HL-60 (cell line): Measurements from ENCODE around the gene APOBEC3B.

Source experiments
- DNase-seq, 2 experiments: peaks; one replicate each; pipeline ENCODE4 v3.0.0-alpha.2; 2010 to 2020; ENCODE audit warnings: low read depth in 1 of 2, low spot score in 1 of 2
- H3K27ac ChIP-seq: fragments of 250-450 bp; sonication (Bioruptor Pico); replicated peaks from 2 replicates; pipeline ENCODE4 v1.5.1; 2020; ENCODE audit warnings: mild to moderate bottlenecking, moderate library complexity
- H3K27me3 ChIP-seq: fragments of 250-450 bp; sonication (Bioruptor Pico); 2 replicates; pipeline ENCODE4 v1.5.1; 2021; ENCODE audit warnings: mild to moderate bottlenecking, moderate library complexity; ENCODE audit not compliant: insufficient read depth, poor library complexity, severe bottlenecking
- H3K4me3 ChIP-seq: replicated peaks from 2 replicates; pipeline ENCODE4 v1.5.1; 2011; ENCODE audit warnings: mild to moderate bottlenecking, control low read depth, low read length; ENCODE audit not compliant: insufficient read depth
- GABPA ChIP-seq: IDR thresholded peaks from 2 replicates; pipeline ENCODE4 v1.6.1; 2012; ENCODE audit warnings: low read depth
- POLR2AphosphoS5 ChIP-seq: IDR thresholded peaks from 2 replicates; pipeline ENCODE4 v1.6.1; 2012; ENCODE audit warnings: low read depth
- SPI1 ChIP-seq: IDR thresholded peaks from 2 replicates; pipeline ENCODE4 v1.6.1; 2012; ENCODE audit warnings: low read depth, mild to moderate bottlenecking, borderline replicate concordance
- TF ChIP-seq, protein P1 (sequence below): IDR thresholded peaks from one replicate; pipeline ENCODE4 v1.5.1; 2011; ENCODE audit warnings: low read length, control low read depth, inconsistent platforms; ENCODE audit not compliant: insufficient read depth
- TF ChIP-seq, protein P2 (sequence below): IDR thresholded peaks from 2 replicates; pipeline ENCODE4 v1.6.1; 2012; ENCODE audit warnings: low read depth; ENCODE audit not compliant: insufficient replicate concordance

APOBEC3B gene

DNA sequence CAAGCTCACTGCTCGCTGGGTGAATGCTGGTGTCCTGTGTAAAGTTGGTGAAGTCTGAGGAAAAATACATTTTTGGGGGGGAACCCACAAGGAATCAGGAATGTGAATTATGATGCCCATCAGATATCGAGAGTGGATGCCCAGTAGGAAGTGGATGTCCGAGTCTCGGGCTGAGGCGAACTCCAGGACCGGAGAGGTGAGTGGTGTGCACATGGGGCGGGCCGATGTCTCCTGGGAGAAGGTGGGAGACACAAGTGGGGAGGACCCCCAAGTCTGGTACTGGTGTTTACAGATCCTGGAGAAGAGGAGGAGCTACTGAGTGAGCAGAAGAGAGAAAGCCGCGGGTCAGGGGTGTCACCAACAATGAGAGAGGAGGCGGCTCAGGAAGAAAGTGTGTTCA is 43.9 kb upstream of the APOBEC3B start:
- no peak overlapping the region for H3K4me3 ChIP-seq
- no peak for TF ChIP-seq POLR2AphosphoS5
- TF ChIP-seq, protein P1, sequence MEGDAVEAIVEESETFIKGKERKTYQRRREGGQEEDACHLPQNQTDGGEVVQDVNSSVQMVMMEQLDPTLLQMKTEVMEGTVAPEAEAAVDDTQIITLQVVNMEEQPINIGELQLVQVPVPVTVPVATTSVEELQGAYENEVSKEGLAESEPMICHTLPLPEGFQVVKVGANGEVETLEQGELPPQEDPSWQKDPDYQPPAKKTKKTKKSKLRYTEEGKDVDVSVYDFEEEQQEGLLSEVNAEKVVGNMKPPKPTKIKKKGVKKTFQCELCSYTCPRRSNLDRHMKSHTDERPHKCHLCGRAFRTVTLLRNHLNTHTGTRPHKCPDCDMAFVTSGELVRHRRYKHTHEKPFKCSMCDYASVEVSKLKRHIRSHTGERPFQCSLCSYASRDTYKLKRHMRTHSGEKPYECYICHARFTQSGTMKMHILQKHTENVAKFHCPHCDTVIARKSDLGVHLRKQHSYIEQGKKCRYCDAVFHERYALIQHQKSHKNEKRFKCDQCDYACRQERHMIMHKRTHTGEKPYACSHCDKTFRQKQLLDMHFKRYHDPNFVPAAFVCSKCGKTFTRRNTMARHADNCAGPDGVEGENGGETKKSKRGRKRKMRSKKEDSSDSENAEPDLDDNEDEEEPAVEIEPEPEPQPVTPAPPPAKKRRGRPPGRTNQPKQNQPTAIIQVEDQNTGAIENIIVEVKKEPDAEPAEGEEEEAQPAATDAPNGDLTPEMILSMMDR = no peak
- H3K27ac ChIP-seq = no peak overlapping the region
- DNase-seq = no peak
- peaks cover 17% of the 10 kb centered on the region for H3K27me3 ChIP-seq

DNA sequence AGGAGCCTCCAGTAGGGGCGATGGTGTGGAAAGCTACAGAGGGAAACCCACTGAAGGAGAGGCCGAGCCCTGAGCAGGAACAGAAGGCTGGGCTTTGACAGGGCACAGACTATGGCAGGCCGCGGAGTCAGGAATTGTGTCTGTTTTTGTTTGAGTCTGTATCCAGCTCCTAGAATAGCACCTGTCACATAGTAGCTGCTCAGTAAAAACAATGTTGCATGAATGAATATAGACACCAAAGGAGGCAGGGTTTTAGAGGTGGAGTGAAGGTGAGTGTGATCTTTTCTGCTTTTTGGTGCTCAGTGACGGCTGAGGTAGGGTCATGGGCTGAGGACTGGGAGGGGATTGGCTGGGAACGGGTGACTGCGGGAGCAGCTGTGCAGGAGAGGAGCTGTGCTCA is 43.2 kb upstream of the APOBEC3B start:
- no peak for DNase-seq
- peaks cover 16% of the 10 kb centered on the region for H3K27me3 ChIP-seq
- no peak overlapping the region for H3K4me3 ChIP-seq
- H3K27ac ChIP-seq = no peak overlapping the region
- TF ChIP-seq, protein P2, sequence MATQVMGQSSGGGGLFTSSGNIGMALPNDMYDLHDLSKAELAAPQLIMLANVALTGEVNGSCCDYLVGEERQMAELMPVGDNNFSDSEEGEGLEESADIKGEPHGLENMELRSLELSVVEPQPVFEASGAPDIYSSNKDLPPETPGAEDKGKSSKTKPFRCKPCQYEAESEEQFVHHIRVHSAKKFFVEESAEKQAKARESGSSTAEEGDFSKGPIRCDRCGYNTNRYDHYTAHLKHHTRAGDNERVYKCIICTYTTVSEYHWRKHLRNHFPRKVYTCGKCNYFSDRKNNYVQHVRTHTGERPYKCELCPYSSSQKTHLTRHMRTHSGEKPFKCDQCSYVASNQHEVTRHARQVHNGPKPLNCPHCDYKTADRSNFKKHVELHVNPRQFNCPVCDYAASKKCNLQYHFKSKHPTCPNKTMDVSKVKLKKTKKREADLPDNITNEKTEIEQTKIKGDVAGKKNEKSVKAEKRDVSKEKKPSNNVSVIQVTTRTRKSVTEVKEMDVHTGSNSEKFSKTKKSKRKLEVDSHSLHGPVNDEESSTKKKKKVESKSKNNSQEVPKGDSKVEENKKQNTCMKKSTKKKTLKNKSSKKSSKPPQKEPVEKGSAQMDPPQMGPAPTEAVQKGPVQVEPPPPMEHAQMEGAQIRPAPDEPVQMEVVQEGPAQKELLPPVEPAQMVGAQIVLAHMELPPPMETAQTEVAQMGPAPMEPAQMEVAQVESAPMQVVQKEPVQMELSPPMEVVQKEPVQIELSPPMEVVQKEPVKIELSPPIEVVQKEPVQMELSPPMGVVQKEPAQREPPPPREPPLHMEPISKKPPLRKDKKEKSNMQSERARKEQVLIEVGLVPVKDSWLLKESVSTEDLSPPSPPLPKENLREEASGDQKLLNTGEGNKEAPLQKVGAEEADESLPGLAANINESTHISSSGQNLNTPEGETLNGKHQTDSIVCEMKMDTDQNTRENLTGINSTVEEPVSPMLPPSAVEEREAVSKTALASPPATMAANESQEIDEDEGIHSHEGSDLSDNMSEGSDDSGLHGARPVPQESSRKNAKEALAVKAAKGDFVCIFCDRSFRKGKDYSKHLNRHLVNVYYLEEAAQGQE = no peak
- TF ChIP-seq SPI1 = no peak
- TF ChIP-seq, protein P1 = no peak
- TF ChIP-seq POLR2AphosphoS5 = no peak
- no peak for TF ChIP-seq GABPA

DNA sequence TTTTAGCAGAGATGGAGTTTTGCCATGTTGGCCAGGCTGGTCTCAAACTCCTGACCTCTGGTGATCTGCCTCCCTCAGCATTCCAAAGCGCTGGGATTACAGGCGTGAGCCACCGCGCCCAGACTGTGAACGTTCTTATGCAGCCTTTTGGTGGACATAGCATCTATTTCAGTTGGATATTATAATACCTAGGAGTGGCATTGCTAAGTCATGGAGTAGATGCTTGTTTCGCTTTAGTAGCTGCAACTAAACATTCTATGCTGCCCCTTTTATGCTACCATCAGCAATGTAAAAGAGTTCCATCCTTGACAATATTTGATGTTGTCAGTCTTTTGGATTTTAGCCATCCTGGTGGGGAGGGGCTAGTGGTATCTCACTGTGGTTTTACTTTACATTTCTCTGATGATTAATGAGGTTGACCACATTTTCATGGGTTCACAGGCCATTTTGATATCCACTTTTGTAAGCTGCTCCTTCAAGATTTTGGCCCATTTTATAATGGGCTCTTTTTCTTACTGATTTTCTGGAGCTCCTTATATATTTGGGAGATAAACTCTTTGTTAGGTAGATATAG is 41.2 kb upstream of the APOBEC3B start:
- no peak overlapping the region for H3K4me3 ChIP-seq
- H3K27me3 ChIP-seq = peaks cover 13% of the 10 kb centered on the region
- H3K27ac ChIP-seq = no peak overlapping the region
- no peak for DNase-seq
- TF ChIP-seq, protein P2 = no peak
- no peak for TF ChIP-seq POLR2AphosphoS5
- TF ChIP-seq, protein P1 = no peak
- TF ChIP-seq SPI1 = no peak
- no peak for TF ChIP-seq GABPA

DNA sequence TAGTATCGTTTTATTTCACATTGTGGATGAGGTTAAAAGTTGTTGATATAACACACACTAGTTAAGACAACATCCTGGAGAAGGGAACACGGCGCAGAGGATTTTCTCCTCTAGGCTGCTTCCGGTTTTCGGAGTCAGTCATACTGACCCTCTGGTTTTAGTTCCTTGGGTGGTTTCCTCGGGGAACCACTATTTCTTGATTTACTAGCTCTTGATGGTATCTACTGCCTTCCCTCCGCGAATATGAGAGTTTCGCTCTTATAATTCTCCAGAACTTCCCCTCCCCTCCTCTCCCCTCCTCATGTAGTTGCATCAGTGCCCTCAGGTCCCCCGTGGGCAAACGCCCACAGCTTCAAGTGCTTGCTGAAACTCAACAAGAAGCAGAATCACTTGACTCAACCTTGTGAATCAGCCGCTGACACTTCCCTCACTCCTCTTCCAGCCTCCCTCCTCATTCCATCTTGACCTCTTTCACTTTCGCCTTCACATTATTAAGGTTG is 40.6 kb upstream of the APOBEC3B start:
- DNase-seq = peak; percentile 6 to 25
- peaks cover 12% of the 10 kb centered on the region for H3K27me3 ChIP-seq
- no peak overlapping the region for H3K27ac ChIP-seq
- TF ChIP-seq GABPA (no peak), POLR2AphosphoS5 (no peak), SPI1 (no peak)
- TF ChIP-seq, protein P2 = no peak
- TF ChIP-seq, protein P1 = no peak
- H3K4me3 ChIP-seq = peak overlapping the region; percentile 17
